Nucleus accumbens (tissue), 56 donors: ENCODE results near the gene C1orf232.

Source experiments
- DNase-seq, 56 donors: peaks; one replicate each; lab custom pipeline; 2025; lab: John Stamatoyannopoulos, UW

The C1orf232 gene

DNA sequence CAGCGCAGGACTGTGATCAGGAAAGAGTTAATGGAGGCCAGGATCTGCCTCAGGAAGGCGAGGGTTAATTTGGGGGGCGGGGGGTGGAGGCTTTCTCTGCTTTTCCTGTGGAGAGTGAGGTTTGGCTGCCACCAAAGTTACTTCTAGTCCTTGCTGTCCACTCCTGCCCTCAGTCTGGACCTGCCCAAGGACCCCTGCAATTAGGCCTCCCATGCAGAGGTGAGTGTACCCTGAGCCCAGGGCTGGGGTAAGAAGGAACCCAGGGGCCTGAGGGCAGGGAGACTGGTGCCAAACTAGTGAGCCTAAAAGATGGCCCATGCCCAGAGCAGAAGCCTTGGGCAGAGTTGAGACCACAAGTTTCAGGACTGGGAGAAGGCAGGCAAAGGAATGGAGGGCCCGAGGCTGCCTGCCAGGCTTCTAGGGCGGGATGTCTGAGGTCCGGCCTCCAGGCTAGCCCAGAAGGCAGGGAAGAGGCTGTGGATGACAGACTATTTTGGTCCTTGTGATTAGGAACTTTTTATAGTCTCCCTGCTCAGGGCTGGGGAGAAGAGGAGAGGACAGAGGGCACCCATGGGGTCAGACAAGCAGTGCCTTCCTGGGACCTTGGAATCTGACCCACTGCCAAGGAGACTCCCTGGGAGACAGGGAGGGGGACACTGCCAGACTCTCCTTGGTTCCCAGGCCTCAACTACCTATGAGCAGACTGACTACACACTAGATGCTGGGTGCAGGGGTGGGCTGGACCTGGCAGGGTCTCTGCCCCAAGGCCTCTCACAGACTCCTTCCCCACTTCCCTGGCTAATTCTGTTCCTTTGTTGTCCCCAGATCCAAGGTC is 9.6 kb downstream of the C1orf232 start, which contains the start of gene FAM110D:
TSS of gene FAM110D (plus strand) at position 172 of the 835 bp plus-strand sequence. CDS start 2,213 bp downstream, outside the sequence.
- no peak for DNase-seq

DNA sequence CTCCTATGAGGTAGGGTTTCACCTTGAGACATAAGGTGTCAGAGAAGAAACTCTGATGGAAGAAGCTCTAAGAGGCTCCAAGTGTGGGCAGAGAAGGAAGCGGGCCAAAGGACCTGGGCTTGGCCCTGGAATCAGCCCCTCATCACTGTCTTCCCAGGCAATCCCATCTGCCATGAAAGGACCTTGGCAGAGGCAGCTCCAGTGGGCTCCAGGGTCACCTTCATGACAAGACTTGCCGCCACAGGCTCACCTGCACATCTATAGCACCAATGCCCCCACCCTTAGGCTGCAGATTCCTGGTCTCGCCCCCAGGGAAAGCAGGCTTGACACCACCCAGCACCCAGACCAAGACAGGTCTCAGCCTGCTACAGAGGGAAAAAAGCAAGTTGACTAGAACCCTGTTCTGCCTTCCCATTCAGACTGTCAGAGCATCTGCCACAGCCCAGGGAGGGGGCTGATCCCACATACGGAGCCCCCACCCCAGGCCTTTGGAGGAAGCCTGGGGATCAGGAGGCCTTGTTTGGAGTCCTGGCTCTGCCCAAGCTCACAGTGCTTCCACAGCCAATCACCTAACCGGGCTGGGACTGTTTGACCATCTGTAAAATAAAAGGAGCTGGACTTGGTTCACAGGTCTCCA is 10.4 kb downstream of the C1orf232 start:
- DNase-seq = no peak

DNA sequence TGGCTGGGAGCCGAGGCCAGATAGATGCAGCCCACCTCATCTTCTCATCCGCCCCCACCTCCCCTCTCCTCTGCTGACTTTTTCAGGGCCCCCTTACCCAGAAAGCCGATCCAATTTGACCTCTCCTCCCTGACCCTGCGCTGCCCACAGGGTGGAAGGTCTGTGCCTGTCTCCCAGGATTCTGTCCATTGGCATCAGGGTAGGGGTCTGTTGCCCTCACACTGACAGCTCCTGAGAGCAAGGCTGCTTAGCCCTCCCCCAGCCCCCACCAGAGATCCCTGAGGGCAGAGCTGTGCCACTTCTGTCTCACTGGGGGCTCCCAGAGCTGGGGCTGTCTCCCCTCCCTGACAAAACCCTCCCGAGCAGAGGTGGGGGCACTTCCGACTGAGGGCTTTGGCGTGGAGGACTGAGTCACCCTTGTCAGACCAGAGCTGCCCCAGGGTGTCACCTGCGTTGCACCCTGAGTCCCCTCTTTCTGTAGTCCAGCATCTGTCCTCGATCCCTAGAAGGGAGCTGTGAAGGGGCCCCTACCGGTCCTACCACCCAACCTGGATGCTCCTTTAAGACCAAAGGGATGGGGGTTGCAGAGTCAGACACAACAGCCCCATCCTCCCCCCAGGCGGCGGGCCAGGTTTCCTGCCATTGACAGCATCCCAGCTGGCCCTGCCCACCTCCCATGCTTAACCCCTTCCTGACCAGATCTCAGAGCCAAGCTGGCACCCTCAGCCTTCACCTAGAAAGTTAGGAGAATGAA is 12.3 kb downstream of the C1orf232 start:
- peak in 6 of 56 donors; percentile 3 to 43 (median 28) for DNase-seq

DNA sequence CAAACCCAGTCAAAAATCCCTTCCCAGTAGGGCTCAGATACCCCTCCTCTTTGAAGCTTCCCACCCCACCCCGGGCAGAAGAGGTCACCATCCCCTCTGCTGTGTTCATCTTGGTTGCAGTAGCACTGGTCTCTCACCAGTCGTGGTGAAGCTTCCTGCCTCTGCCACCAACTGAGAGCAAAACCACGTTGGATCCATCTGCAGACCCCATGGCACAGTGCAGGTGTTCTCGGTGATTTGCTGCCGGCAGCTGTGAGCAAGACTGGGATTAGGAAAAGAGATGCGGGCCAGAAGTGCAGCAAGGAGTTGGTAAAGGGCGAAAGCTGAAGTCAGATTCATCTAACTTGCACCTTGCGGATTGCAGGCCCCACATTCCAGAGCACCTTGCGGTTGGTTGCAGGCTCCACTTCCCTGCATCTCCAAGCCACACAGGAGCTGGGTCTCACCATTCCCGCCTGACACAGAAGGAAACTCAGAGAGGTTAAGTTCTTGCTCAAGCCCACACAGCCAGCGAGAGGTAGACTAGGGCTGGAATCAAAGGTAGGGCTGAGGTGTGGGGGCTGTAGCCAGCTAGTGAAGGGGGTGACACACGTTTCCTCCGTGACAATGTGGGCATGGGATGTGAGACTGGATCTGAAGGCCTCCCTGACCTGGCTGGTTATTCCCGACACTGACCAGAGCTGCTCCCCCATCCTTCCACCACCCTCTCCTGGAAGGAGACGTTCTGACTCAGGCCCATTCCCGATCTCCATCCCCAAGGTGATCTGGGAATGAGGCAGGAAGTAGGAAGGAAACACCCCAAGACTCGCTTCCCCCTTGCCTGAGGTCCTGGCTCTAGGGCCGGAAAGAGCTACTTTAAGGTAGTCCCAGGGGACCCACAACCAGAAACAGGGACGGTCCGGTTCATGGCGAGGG is 13.1 kb downstream of the C1orf232 start:
- no peak for DNase-seq

DNA sequence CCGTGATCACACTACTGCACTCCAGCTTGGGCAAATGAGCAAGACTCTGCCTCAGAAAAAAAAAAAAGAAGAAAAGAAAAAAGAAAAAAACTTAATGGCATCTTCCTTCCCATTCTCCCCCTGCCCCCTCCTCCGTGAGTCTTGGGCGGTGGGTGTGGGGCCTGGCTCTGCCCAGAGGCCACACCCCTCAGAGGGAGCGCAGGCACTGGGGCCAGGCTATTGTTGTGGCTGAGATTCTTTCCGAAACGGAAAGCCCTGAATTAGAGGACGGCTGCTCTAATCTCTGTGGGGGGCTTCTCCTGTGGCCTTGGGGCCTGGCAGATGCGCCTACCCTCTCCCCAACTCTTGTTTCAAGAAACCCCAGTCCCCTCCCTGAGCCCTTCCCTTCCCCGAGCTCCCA is 14.0 kb downstream of the C1orf232 start:
- no peak for DNase-seq

DNA sequence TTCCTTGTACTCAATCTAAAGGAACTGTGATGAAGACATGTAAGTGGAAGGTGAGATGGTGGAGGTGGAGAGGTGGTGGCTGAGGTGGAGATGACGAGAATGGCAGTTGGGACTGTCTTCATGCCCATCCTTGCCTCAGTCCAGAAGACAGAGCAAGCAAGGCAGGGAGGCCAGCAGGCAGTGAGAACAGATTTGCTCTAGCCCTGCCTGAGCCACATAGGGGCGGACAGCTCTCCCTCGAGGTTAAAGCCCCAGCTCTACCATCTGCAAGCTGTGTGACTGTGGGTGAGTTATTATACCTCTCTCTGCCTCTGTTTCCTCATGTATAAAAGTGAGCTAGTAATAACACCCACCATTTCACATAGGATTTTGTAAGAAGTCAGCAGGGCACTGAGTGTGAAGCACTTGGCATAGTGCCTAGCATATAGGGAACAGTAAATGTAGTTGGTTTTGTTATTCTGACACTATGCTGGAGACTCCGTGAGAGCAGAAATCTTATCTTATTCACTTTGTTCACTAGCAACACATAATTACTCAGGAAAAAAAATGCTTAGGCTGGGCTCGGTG is 14.7 kb downstream of the C1orf232 start:
- DNase-seq = no peak

DNA sequence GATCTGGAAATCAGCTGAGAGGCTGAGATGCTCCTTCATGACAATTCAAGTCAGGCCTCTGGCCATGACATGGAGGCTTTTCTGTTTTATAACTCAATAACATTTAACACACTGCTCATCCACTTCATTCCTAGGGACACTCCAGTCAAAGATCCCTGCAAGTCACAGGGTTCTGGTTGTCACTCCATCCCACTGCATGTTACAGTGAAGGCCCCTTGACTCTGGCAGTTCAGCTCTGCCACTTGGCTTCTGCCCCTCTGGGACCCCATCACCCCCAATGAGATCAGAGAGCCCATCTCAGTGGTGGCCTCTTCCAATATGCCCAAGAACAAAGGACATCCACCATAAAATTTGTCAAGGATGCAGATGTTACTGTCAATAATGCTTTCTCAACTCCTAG is 19.9 kb downstream of the C1orf232 start:
- no peak for DNase-seq

DNA sequence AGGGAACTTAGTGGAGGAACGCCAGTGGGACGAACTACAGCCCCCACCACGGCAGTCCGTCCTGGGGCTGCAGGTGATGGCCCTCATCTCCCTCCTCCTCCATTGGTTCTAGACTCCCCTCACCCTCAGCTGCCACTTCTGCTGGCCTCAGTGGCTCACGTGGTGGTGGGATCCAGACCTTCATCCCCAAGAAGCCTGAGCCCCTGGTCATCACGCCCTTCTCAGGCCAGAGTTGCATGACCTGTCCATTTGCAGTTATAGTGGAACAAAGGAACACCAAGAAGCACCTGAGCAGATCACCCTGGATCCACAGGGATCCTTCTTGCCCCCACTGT is 22.8 kb downstream of the C1orf232 start:
- DNase-seq = no peak

DNA sequence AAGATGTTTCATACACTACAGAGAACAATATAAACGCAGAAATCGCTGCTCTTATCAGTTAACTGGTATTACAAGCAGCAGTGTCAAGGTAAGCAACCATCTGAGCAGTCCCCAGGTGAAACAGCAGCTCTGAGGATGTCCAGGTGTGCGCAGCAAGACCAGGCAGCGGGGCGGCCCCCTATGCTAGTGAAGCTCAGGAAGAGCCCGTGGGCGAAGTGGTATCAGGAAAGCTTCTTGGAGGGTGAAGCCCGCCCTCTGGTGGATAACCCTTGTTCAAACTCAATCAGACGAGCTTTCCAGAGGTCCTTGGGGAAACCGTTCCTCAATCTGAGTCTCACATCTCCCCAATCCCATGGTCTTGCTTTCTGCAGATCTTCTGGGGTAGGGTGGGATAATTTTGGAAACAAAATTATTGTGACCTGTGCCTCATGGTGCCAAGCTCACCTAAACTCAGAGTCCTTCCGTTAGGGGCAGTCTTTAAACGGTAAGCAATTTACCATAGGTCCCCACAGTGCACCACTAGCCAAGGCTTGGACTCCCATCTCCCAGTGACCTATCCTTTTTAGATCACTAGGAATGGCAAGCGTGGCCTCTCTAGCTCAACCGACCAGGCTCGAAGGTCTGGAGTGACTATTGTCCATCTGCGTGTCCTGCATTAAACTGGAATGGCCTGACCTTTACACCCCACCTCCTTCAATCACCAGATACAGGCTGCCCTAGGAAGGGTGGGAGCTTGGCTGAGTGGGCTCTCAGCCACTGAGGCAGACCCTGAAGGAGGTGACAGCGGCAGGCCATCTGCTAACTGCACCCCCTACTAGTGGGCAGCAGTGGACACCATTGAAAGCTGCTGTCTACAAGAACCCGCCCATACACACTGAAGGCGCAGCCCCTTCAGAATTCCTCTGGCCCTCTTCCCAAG is 23.5 kb downstream of the C1orf232 start:
- DNase-seq = peak in 48 of 56 donors; percentile 24 to 92 (median 59)

DNA sequence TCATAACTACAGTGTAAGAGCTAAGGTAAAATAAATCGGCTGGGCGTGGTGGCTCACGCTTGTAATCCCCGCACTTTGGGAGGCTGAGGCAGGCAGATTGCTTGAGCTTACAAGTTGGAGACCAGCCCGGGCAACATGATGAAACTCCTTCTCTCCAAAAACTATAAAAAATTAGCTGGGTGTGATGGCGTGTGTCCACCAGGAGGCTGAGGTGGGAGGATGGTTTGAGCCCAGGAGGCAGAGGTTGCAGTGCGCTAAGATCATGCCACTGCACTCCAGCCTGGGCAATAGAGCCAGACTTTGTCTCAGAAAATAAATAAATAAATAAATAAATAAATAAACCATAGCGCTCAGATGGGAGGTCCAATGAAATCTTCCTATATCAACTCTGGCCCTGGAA is 26.6 kb downstream of the C1orf232 start:
- DNase-seq = no peak

DNA sequence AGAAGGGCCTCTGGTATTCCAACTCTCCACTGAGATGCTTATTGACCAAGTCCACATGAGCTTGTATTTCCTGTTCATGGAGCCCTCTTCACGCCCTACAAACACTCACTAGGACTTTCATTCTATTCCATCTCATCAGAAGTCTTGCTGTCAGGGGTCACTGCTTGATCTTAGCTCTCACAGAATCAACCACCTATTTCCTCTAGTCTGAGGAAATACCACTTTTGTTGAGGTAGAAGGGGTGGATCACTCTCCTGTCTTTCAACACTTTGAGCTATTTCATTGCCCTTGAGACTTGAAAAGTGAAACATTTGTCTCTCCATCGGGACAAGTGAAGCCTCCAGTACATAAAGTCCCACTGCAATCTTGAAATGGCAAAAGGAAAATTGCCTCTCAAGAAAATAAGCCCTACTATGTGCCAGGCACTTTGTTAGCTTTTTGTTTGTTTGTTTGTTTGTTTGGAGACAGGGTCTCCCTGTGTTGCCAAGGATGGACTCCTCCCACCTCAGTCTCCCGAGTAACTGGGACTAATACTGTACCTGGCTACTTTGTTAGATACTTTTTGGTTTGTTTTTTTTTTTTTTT is 29.7 kb downstream of the C1orf232 start:
- DNase-seq = no peak

DNA sequence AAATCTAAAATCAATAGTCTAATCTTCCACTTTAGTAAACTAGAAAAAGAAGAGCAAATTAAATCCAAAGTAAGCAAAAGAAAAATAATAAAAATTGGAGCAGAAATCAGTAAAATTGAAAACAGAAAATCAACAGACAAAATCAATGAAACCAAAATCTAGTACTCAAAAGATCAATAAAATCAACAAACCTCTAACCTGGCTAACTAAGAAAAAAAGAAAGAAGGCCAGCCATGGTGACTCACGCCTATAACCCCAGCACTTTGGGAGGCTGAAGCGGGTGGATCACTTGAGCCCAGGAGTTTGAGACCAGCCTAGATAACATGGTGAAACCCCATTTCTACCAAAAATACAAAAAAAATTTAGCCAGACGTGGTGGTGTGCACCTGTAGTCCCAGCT is 34.3 kb downstream of the C1orf232 start:
- no peak for DNase-seq

DNA sequence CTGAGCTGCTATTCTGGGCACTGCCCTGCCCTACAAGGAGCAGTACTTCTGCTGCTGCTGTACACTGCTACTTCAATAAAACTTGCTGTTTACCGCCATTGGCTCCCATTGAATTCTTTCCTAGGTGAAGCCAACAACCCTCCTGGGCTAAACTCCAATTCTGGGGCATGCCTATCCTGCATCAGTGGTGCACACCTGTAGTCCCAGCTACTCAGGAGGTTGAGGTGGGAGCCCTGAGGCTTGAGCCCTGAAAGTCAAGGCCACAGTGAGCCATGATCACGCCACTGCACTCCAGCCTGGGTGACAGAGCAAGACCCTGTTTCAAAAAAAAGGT is 36.0 kb downstream of the C1orf232 start:
- no peak for DNase-seq

DNA sequence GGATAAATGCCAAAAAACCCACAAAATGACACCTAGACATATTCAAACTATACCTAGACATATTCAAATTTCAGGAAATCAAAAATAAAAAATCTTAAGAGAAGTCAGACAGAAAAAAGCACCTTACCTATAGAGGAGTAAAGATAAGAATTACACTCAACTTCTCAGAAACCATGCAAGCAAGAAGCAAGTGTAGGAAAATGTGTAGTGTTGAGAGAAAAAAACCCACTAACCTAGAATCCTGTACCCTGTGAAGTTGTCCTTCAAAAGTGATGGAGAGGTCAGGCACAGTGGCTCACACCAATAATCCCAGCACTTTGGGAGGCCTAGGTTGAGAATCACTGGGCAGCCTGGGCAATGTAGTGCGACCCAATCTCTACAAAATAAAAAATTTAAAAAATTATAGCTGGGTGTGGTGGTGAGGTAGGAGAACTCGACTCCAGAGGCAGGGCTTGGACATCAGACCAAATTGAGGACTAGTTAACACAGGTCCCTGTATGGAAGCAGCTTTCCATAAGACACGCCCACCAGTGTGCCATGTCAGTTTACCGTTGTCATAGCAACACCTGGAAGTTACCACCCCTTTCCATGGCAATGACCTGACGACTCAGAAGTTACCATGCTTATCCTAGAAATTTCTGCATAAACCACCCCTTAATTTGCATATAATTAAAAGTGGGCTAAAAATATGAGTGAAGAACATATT is 36.5 kb downstream of the C1orf232 start:
- peak in 6 of 56 donors; percentile 5 to 37 (median 22) for DNase-seq

DNA sequence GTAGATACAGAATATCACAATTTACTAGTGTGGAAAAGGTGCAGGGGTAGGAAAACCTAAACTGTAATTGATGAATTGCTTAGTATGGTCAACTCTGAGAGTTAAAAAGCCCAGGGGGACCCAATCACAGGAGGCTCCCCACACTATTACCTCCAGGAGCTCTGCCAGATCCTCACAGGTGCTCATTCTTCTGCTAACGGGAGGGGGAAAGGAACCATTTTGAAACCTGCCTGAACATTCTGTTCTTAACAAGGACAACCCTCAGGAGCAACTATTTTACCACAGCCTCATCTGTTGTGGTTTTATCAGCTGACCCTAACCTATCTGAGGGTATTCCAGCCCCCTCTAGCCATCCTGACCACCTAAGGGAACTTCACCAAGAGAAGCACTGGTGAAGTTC is 38.1 kb downstream of the C1orf232 start:
- DNase-seq = no peak

DNA sequence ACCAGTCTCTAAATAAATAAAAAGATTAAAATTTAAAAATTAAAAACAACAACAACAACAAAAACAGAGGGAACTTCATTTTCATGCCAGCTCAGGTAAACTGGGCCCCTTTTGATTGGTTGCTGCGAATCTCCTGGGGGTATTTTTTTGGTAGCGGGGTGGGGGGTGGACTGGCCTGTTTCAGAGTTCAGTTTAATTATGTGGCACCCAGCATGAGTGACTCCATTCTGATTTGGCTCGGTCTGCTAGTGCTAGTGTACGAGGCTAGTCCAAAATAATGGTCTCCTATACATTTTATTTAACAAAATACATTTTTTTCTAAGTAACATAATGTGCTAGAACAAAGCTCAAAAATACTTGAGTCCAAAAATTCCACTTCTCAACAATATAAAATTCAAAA is 39.0 kb downstream of the C1orf232 start:
- DNase-seq = no peak

DNA sequence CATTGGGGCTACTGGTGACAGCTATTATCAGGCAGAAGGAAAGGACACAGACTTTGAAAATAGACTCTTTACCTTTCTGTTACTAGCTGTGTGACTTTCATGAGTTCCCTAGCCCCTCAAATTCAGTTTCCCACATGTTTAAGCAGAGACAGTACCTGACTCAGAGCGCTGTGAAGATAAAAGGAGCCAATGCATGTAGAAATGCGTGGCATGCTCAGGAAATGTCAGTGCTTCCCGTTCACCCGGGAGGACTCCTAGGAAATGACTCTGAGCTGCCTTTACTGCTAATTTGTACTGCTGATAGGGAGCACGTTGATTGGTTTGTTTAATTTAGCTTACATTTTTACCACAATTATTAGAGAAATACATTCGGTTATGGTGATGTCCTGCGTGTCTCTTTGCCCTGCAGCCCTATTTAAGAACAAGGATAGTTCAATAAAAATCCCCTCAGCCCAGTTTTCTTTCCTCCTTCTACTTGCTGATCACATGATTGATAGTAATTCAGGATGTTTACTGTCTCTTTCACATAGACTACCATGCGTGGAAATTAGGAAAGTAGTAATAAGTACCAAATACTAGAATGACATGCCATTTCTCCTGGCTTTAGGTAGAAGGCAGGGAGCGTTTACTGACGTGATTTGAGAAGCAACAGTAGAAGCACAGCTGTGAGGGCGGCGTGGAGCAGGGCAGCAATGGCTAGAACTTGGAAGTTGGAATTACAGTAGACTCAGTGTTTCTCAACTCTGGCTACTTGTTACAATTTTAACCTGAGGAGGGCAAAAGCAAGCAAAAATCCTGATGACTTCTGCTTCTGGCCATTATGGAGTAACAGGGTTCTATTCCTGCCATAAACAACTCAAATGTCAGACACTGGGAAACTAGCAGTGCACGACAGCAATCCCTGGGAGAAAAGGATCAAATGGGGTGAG is 41.3 kb downstream of the C1orf232 start:
- no peak for DNase-seq
